Pancreas (tissue), 10 donors: ENCODE data around the gene PLA2G1B. TPM values are rescaled to one million over a fixed set of nuclear protein-coding genes. Genes with fewer than 3 reads are reported as not detected.

Experiments used
- ATAC-seq, 4 donors: fragments of 200-7000 bp; cut with Tn5 transposase; one replicate each; pipeline versions ENCODE4 v1.8.0 to v1.9.1; 2020; ENCODE audit warnings: mild to moderate bottlenecking in 4 of 4, moderate library complexity in 4 of 4
- DNase-seq, 6 donors: peaks; one replicate each; pipeline ENCODE4 v3.0.0-alpha.2; 2020
- FAIRE-seq: peaks from 2 replicates; lab custom pipeline; 2012; peaks lifted over from hg19 to GRCh38; lab: Jason Lieb, UNC
- H3K27ac ChIP-seq, 4 donors: fragments of 200-600 bp; sonication (generic); 1 replicate in 3 of 4; 2 replicates in 1 of 4; pipeline versions ENCODE4 v1.5.0 to v1.8.0; 2020
- H3K27me3 ChIP-seq, 4 donors: fragments of 200-600 bp; one replicate each; pipeline ENCODE4 v1.8.0; 2021
- H3K36me3 ChIP-seq, 3 donors: fragments of 200-600 bp; sonication (generic) in 1 of 3; one replicate each; pipeline versions ENCODE4 v1.5.0 to v1.8.0; 2020 to 2021
- H3K4me1 ChIP-seq, 3 donors: fragments of 200-600 bp; one replicate each; pipeline ENCODE4 v1.8.0; 2021
- H3K4me3 ChIP-seq, 4 donors: fragments of 200-600 bp; sonication (generic) in 2 of 4; one replicate each; pipeline versions ENCODE4 v1.5.0 to v1.8.0; 2020 to 2021
- H3K9me3 ChIP-seq, 4 donors: fragments of 200-600 bp; one replicate each; pipeline ENCODE4 v1.8.0; 2021
- WGBS, 2 donors: extraction: QIAGEN DNeasy Blood & Tissue Kit; methylation state at CpG; one replicate each; pipeline ENCODE4 v1.1.7; 2013; 5-methylcytosine and 5-hydroxymethylcytosine counted together
- intact Hi-C, 3 donors: fragments of 100-400 bp; cut with DNase I; formaldehyde crosslinking; loops; one replicate each; pipeline versions ENCODE4 v1.11.1 to v1.14.2; 2022
- polyA plus RNA-seq, 2 donors: library from polyadenylated mRNA; stranded (reverse); fragments of 200-250 nt; gene quantifications; one replicate each; pipeline ENCODE4 v1.2.3, GENCODE V29; 2013
- total RNA-seq, 6 donors: library from RNA; stranded (reverse); fragmentation: NEBNext Ultra II Directional in 4 of 6; extraction: Animal tissue kit (Norgen Biotek cat#: 25700) in 4 of 6; gene quantifications; one replicate each; pipeline versions ENCODE4 v1.2.1 to v1.2.4, GENCODE V29; 2021 to 2023
- TF ChIP-seq, protein P1 (sequence below), 4 donors: fragments of 200-600 bp; sonication (generic) in 3 of 4; IDR thresholded peaks; one replicate each; pipeline versions ENCODE4 v1.5.0 to v1.8.0; 2021; ENCODE audit warnings: antibody characterized with exemption in 4 of 4
- donor health status: healthy with polysubstance abuse.
- donor health status: DM: no; HTN: no; CAD: no; lungs with moderate emphysema.
- donor health status: DM: no; HTN: no; CAD: no.
- donor health status: control.
- donor health status: control.
- donor health status: Bipolar disorder and iron deficiency.
- donor health status: DM: yes; HTN: yes; CAD: no.
- donor health status: DM: no; HTN: no; CAD: no.
- donor health status: DM: no; HTN: no; CAD: no.
- donor health status: DM: yes; HTN: yes; CAD: no.

PLA2G1B gene
- total and polyA plus RNA-seq, 8 donors: 4,900 to 12,528 (median 7,707) TPM

DNA sequence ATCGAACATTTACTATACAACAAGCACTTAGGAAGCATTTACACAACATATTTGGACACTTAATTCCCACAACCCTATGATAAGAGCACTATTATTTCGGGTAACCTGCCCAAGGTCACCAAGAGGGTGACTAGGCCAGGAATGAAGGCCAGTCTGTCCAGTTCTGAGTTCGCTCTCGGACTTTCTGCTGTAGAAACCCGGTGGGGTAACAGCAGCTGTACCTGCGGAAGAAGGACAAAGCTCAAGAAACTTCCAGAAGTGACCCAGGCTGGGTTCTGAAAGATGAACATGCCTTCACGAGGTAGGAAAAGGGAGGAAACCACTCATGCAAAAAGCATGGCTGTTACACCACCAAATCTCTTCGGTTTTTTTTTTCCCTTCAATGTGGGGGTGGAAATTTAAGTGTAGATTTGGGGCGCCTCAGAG is 10.8 kb downstream of the PLA2G1B start:
- Histone ChIP-seq H3K36me3 (no peaks in the 10 kb centered on the region), H3K4me1 (peaks cover 21 to 31% (median 23%) of the 10 kb centered on the region in 3 donors), H3K4me3 (peak overlapping the region in 3 of 4 donors; percentile 36 to 50 (median 48)), H3K27ac (peak overlapping the region; percentile 93 to 97 (median 95)), H3K9me3 (no peaks in the 10 kb centered on the region), H3K27me3 (no peaks in the 10 kb centered on the region)
- ATAC-seq: peak; percentile 46 to 60 (median 58)
- no peak for FAIRE-seq
- intact Hi-C loops: no loop called here
- TF ChIP-seq, protein P1, sequence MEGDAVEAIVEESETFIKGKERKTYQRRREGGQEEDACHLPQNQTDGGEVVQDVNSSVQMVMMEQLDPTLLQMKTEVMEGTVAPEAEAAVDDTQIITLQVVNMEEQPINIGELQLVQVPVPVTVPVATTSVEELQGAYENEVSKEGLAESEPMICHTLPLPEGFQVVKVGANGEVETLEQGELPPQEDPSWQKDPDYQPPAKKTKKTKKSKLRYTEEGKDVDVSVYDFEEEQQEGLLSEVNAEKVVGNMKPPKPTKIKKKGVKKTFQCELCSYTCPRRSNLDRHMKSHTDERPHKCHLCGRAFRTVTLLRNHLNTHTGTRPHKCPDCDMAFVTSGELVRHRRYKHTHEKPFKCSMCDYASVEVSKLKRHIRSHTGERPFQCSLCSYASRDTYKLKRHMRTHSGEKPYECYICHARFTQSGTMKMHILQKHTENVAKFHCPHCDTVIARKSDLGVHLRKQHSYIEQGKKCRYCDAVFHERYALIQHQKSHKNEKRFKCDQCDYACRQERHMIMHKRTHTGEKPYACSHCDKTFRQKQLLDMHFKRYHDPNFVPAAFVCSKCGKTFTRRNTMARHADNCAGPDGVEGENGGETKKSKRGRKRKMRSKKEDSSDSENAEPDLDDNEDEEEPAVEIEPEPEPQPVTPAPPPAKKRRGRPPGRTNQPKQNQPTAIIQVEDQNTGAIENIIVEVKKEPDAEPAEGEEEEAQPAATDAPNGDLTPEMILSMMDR (IDR thresholded peaks at IDR 0.05): no peak
- WGBS, 2 donors: 9% methylated on average over 9 of the region's 9 CpGs
- peak in 4 of 6 donors; percentile 60 to 80 (median 78) for DNase-seq

GRCh38 chr12:120314220-120314619 is 13.4 kb downstream of the PLA2G1B start:
- H3K4me1 ChIP-seq: peaks cover 9 to 18% (median 15%) of the 10 kb centered on the region in 3 donors
- FAIRE-seq (no peak), DNase-seq (no peak), ATAC-seq (no peak)
- 49 to 69% methylated on average over 5 of the region's 5 CpGs for WGBS, 2 donors
- H3K4me3 ChIP-seq: no peak overlapping the region
- intact Hi-C loops: no loop called here
- no peaks in the 10 kb centered on the region for H3K9me3 ChIP-seq
- H3K27me3 ChIP-seq: no peaks in the 10 kb centered on the region
- TF ChIP-seq, protein P1 (IDR thresholded peaks at IDR 0.05): no peak
- no peaks in the 10 kb centered on the region for H3K36me3 ChIP-seq
- no peak overlapping the region for H3K27ac ChIP-seq

DNA sequence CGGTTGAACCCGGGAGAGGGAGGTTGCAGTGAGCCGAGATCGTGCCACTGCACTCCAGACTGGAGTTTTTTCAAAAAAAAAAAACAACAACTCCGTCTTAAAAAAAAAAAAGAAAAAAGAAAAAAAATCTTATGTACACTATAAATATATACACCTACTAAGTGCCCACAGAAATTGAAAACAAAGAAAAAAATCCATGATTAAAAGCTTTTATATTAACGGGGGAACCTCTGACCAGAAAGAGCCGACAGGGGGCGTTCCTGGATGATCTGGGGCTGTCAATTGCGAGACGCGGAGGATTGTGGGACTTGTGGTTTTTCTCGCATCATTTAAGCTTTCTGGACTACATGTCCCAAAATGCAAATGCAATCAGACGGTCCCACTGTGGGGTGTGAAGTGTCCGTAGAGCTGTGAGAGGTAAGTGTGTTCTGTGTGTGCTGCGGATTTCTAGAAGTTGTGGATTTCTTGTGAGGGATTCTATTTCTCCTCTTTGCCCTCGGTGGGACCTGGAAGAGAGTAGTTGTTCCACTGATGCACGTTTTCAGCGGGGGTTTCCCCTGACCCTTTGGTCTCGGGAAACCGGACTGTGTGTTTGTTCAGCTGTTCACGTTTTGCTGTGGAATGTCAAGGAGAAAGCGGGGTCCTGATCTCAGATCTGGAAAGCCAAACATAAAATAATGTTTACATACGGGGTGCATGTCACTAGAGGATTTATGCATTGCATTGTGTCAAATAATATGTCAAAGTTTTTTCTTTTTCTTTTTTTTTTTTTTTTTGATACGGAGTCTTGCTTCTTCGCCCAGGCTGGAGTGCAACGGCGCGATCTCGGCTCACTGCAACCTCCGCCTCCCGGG is 25.4 kb downstream of the PLA2G1B start, which contains the start of gene SIRT4:
Gene SIRT4, plus strand, starts transcription at position 360 of the 854 bp plus-strand sequence. CDS start 1,241 bp downstream, outside the sequence.
- no peaks in the 10 kb centered on the region for H3K27me3 ChIP-seq
- TF ChIP-seq, protein P1 (IDR thresholded peaks at IDR 0.05): peak; percentile 44 to 64 (median 60)
- H3K36me3 ChIP-seq: no peaks in the 10 kb centered on the region
- no peaks in the 10 kb centered on the region for H3K9me3 ChIP-seq
- FAIRE-seq: peak; percentile 97
- ATAC-seq: peak; percentile 92 to 95 (median 94)
- H3K4me1 ChIP-seq: peaks cover 0 to 15% (median 0%) of the 10 kb centered on the region in 3 donors
- 3 to 5% methylated on average over 31 of the region's 31 CpGs for WGBS, 2 donors
- intact Hi-C loops: no loop called here
- H3K27ac ChIP-seq: peak within 1 kb of the TSS; percentile 66 to 77 (median 75)
- peak within 1 kb of the TSS; percentile 9 to 48 (median 24) for H3K4me3 ChIP-seq
- peak; percentile 83 to 92 (median 84) for DNase-seq

DNA sequence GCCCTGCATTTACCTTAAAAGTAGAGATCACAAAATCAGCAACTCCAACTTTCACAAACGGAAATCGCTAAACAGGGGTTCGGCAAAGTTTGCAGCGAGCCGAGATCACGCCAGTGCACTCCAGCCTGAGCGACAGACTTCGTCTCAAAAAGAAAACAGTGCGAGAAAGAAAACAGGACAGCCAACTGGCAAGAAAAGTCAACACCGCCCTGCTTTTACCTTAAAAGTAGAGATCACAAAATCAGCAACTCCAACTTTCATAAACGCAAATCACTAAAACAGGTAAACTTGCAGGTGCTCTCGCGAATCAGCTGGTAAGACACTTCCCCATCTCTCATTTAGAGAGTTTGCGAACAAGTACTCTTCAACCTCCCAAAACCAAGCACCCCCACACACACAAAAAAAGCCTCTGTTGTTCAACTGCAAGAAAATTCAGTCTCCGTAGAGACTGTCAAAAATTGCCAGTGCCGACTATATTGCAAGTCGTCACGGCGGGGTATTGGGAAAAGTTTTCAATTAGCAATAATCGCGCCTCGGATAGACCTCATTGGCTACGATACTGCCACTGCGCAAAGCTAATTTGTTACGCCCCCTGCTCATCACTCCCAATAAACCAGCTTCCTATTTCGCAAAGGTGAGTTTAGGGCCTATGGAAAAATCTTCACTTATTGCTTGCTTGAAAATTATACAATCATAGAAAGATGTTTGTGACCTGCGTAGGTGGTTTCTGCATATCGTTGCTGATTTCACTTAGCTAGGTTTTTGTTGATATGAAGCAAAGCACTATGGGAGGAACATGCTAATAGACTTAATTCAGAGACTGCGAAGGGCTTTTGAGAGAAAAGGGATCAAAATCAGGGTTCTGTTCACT is 34.7 kb downstream of the PLA2G1B start, which contains the start of gene RNU4-1:
Gene RNU4-1, minus strand, starts transcription at position 577 of the 871 bp plus-strand sequence.
- intact Hi-C loops: no loop called here
- TF ChIP-seq, protein P1 (IDR thresholded peaks at IDR 0.05): no peak
- H3K36me3 ChIP-seq: no peaks in the 10 kb centered on the region
- H3K9me3 ChIP-seq: no peaks in the 10 kb centered on the region
- H3K4me3 ChIP-seq: peak within 1 kb of the TSS; percentile 33 to 59 (median 43)
- ATAC-seq (peak; percentile 57 to 74 (median 66)), FAIRE-seq (peak; percentile 93), DNase-seq (peak in 5 of 6 donors; percentile 58 to 82 (median 72))
- WGBS, 2 donors: 0% methylated on average over 29 of the region's 29 CpGs
- H3K4me1 ChIP-seq: peaks cover 0 to 5% (median 0%) of the 10 kb centered on the region in 3 donors
- H3K27ac ChIP-seq: peak within 1 kb of the TSS; percentile 98 to 99 (median 98)
- no peaks in the 10 kb centered on the region for H3K27me3 ChIP-seq
